Measurements from ENCODE around the gene EIF2B1.
"Not testable (repeated sequence)": the region's sequence is repeated elsewhere in the genome, so short reads cannot be mapped to it uniquely, and the experiment has no call there.

Gene EIF2B1

DNA sequence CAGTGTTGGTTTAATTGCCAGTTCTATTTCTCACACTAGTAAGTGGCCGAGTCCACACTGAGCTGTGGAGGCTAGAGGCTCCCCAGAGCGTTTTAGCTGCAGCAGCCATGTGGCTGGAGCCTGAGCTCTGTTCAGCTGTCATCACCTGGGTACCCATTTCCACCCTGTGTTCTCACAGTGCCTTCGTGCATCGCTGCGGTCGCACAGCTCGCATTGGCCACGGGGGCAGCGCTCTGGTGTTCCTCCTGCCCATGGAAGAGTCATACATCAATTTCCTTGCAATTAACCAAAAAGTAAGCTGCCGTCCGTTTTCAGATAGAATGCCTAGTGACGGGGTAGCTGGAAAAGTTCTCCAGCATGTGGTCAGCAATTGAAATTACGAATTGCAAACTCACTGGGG, 15.9 kb downstream of the EIF2B1 start:
- DNase-seq (ENCODE audit: low read depth), result no peak

DNA sequence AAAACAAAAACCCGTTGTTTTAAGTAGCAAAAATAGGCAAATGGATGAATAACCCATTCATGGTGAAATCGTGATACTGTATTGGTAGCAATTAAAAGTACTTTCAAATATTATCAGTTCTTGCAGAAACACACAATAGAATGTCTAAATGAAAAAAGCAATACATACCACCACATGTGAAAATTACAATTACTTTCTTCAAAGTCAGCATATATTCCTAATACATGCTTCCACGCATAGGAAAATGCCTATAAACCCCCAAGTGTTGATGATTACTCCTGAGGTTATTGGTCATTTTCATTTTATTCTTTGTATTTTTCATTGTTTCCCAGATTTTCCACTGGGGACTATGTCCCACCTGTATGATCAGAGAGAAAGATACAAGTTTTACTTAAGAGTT, 16.3 kb downstream of the EIF2B1 start:
- DNase-seq (ENCODE audit: low read depth), result no peak

DNA sequence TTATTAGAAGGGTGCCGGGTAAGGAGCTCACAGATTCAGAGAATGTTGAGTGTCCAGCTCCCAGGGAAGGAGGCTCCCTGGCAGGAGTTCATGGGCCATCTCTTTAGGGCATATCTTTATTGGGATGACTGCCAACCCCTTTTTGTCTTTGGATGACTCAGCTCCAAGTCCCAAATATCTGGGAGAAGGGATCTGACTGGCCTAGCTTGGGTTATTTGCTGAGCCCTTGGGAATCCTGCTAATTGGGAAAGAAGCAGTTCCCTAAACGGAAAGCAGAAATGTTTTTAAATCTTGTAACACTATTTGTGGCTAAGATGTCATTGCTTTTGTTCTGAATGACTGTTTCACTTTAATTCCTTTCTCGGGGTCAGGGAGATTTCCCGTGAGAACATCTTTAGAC, 19.0 kb downstream of the EIF2B1 start:
- no peak for DNase-seq (ENCODE audit: low read depth)

DNA sequence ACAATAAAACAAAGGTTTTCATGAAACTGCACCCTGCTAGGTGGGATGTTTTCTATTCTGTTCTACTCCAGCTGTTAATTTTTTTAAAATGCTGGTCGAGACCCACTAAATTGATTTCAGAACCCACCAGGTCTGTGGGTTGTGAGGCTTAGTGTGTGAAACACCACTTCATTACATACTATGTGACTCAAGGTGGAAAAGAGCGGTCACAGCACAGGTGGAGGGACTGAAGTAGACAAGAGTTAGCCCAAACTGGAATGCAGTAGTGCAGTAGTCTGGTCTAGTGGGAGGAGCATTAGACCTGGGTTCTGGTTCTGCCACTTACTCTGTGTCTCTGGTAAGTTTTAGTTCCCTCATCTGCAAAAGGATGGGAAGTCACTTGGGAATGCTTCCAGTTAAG, 19.4 kb downstream of the EIF2B1 start:
- no peak for DNase-seq (ENCODE audit: low read depth)

DNA sequence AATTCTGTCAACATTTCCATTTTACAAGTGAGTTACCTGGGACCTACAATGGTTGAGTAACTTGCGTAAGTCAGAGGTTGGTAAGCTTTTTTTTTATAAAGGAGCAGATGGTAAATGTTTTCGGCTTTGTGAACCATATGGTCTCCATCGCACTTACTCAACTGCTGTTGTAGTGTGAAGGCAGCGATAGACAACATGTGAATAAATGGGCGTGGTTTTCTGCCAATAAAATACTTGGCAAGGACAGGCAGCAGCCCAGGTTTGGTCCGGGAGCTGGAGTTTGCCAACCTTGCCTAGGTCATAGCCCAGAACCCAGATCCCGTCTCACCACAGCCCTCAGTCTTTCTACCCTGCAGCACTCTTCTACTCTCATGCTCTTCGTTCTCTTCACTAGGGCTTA, 25.3 kb downstream of the EIF2B1 start:
- no peak for DNase-seq (ENCODE audit: low read depth)

DNA sequence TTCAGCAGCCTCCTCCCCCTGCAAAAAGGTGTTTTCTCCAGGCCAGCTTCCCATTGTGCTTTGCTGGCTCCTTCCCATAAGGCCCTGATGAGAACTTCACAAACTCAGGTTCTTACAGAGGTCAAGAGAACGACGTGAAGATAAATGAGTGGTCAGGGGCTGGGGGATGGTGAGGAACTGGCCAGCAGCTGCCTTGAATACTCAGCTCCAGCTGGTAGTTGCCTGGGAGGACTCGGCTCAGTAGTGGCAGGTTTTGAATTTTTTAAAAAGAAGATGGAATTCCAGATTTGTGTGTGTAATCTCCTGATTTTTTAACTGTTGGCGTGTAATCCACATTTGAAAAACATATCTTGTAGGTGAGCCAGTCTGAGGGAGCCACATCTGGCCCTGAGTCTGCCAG, 25.7 kb downstream of the EIF2B1 start:
- no peak for DNase-seq (ENCODE audit: low read depth)

DNA sequence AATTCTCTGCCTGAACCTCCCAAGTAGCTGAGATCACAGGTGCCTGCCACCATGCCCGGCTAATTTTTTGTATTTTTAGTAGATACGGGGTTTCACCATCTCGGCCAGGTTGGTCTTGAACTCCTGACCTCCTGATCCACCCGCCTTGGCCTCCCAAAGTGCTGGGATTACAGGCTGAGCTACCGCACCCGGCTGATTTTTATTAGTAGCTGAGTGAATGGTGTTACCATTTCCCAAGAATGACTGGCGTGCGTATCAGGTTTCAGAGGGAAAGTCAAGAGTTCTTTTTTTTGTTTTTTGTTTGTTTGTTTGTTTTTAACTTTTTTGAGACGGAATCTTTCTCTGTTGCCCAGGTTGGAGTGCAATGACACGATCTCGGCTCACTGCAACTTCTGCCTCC, 30.0 kb downstream of the EIF2B1 start:
- not testable (repeated sequence) for DNase-seq (ENCODE audit: low read depth)

DNA sequence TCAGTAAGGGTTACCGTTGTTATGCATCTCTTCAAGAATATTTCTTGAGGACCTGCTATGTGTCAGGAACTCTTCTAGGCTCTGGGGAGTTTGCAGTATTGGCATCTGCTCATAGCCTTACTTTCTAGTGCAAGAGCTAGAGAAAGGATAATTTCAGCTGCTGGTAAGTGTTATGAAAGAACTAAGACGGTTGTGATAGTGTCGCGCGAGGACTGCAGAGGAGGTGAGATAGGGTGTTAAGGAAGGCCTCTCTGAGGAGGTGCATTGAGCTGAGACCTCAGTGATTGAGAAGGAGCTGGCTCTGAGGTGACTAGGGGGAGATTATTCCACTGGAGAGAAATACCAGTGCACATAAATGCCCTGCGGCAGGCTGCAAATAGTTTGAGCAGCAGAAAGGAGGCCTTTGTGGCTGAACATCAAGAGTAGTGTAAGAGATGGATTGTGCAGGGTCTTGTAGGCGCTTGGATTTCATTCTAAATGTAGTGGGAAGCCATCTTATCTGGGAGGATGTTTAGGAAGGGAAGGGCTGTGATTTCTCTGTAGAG, 30.8 kb downstream of the EIF2B1 start:
- DNase-seq (ENCODE audit: low read depth), result no peak

DNA sequence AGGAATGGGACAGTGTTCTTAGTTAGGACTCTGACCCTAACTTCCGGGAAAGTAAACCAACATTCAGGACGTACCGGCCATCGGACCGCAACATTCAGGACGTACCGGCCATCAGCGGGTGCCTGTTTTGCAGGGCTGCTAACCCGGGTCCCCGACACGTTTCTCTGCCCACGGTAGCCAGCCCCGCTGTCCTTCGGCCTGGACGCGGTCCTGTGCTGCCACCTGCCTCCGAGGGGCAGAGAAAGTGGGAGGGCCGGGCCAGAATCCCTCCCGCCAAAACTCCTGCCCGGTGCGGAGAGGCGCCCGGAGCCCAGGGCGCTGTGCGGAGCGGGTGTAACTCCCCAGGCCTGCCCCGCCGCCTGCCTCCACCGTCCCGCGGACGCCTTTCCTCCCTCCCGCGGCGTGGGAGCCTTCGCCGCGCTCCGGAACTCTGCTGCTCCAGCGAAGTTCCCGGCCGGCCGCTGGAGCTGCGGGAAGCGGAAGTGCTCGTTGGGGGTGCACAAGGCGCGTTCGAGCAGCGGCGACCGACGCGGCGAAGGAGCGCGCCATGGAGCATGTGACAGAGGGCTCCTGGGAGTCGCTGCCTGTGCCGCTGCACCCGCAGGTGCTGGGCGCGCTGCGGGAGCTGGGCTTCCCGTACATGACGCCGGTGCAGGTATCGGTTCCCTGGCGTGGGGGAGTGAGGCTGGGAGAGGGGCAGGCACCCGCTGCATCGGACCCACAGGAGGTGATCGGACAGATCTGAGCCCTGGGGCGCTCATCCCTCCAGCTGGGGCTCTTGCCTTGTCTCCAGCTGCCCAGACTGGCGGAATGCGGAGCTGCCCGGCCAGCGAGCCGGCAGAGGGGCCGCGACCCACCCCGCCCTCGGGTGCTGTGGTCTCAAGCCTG, 31.6 kb downstream of the EIF2B1 start, which contains the start of gene DDX55:
Gene DDX55 (plus strand): TSS at position 498 of the 888 bp plus-strand sequence. CDS start 50 bp downstream, at position 548.
- peak; percentile 70 for DNase-seq (ENCODE audit: low read depth)

DNA sequence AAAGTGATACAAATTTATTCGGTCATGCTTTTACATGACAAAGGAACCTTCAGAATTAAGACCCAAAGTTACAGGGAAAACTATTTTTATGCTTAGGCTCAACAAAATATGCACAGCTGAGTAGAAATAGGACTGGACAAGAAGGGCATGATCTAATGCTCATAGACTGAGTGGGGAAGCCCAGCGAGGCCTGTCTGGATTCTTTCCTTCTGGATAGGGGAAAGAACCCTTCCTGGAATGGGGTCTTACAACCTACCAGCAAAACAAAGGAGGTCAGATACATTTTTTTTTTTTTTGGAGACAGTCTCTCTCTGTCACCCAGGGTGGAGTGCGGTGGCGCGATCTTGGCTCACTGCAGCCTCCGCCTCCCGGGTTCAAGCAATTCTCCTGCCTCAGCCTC, 33.8 kb downstream of the EIF2B1 start:
- DNase-seq (ENCODE audit: low read depth), result no peak

DNA sequence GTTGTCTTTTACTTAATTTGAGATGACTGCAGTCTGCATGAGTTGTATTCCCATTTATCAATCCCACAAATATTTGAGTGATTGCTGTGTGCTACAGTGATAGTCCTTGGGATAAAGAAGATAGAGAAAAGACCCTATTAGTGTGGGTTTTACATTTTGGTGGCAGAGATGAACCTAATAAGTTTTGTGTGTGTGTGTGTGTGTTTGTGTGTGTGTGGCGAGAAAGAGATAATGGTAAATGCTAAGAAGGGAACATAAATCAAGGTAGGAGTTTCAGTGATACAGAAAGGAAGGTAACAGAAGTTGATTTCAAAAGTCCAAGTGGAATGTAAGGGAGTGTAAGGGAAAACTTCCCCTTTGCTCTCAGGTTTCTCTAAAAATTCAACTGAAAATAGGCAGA, 34.2 kb downstream of the EIF2B1 start:
- no peak for DNase-seq (ENCODE audit: low read depth)

DNA sequence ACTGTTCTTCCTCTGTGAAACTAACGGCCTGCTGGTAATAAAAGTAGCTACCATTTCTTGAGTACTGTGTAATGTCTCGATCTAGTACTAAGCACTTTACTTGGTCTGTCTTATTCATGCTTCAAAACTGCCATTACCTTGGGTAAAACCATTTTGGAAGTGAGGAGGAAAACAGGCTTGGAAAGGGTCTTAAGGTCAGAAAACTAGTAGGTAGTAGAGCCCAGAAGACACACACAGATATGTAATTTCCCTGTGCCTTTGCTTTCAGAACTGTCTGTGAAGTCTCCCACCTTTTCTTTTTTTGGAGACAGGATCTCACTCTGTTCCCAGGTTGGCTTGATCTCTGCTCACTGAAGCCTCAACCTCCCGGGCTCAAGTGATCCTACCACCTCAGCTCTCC, 35.0 kb downstream of the EIF2B1 start:
- DNase-seq (ENCODE audit: low read depth), result no peak

DNA sequence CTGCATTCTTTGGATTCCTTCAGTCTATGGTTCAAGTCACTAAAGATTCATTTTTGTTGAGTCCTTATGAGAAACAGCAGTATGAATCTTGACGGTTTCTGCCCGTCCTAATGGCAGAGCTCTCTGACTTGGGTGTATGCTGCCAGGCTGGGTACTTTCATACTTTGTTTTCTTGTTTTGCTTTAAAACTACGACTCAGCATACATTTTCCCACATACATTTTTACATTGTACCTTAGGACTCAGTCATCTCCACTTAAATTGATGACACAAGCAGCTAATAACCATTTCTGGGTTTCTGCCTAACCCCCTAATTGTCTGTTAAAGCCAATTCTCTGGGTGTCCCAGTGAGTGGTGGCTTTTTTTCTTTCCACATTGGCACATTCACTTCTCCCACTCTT, 36.4 kb downstream of the EIF2B1 start:
- DNase-seq (ENCODE audit: low read depth), result no peak

DNA sequence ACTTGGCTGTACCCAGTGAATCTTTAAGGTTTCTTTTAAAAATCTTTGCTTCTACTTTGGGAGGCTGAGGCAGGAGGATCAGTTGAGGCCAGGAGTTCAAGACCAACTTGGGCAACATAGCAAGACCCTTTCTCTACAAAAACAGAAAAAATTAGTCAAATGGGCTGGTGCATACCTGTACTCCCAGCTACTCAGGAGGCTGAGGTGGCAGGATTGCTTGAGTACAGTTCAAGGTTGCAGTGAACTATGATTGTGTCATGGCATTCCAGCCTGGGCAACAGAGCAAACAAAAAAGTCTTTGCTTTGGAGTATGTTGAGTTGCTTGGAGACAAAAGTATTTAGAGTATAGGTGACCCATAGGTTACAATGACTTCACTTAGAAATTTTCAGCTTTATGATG, 37.8 kb downstream of the EIF2B1 start:
- no peak for DNase-seq (ENCODE audit: low read depth)

DNA sequence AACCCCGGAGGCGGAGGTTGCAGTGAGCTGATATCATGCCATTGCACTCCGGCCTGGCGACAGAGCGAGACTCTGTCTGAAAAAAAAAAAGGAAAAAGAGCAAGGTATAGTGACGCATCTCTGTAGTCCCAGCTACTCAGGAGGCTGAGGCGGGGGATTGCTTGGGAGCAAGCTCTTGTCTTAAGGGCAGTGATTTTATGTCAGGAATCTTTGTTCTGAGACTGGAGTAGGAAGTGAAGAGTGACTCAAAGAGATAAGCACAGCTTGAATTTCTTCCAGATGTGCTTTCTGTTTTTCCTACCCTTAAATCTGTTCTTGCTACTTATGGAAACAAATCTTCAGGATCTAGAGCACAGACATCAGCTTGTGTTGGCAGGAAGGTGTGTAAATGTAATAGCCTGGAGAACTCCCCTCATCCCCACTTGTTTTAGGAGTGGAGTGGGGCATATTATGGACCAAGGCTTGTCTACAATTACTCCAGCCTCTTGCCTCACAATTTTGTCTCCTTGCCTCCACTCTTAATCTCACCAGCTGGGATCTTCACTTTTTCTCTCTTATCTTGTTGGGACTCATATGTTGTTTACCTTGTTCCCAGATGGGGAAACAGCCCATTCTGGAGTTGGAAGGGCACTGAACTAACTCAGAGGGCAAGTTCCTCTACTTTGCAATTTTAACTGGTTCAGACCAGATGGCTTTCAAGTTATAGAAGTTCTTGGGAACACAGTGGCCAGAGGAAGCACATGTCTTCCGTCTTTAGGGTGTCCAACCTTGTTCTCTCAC, 41.6 kb downstream of the EIF2B1 start:
- no peak for DNase-seq (ENCODE audit: low read depth)

DNA sequence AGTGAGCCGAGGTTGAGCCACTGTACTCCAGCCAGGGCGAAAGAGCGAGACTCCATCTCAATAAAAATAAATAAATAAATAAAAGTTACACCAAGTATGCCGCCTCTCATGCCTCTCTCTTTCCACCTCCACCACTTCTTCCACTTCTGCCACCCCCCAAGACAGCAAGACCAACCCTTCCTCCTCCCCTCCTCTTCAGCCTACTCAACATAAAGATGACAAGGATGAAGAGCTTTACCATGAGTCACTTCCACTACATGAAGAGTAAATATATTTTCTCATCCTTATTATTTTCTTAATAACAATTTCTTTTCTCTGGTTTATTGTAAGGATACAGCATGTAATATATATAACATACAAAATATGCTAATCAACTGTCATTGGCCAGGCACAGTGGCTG, 52.7 kb downstream of the EIF2B1 start:
- no peak for DNase-seq (ENCODE audit: low read depth)

DNA sequence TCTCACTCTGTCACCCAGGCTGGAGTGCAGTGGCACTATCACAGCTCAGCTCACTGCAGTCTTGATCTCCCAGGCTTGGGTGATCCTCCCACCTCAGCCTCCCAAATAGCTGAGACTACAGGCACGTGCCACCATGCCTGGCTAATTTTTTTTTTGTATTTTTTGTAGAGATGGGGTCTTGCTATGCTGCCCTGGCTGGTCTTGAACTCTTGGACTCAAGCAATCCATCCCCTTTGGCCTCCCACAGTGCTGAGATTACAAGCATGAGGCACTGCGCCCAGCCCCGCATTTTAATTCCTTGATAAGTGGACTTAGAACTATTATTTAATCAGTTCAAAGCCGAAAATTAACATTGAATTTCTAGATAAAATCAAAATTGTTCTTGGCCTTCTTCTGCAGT, 54.7 kb downstream of the EIF2B1 start:
- DNase-seq (ENCODE audit: low read depth), result not testable (repeated sequence)

DNA sequence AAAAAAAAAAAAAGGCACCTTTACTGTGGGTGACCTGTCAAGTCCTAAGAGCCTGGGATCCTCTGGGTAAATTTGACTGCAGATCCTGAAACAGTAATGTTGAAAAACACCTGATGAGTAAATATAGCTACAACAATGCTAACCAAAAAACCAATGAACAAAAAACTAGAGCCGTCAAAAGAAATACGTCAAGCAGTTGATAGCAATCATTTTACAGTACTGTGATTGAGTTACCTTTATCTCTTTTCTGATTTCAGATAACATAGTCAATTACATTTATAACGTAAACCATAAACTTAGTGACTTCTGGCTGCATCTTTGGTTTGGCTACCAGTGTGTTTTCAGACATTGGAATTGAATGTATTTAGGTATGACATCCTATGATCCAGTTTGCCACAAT, 55.2 kb downstream of the EIF2B1 start:
- DNase-seq (ENCODE audit: low read depth), result no peak

DNA sequence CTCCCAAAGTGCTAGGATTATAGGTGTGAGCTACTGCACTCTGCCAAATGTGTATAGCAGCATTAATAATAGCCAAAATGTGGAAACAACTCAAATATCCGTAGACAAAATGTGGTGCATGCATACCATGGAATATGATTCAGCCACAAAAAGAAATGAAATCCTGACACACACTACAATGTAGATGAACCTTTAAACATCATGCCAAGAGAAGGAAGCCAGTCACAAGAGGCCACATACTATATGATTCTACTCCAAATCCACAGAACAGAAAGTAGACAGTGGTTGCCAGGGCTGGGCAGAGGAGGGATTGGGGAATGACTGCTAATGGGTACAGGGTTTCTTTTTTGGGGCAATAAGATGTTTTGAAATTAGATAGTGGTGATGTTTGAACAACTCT, 56.9 kb downstream of the EIF2B1 start:
- no peak for DNase-seq (ENCODE audit: low read depth)

DNA sequence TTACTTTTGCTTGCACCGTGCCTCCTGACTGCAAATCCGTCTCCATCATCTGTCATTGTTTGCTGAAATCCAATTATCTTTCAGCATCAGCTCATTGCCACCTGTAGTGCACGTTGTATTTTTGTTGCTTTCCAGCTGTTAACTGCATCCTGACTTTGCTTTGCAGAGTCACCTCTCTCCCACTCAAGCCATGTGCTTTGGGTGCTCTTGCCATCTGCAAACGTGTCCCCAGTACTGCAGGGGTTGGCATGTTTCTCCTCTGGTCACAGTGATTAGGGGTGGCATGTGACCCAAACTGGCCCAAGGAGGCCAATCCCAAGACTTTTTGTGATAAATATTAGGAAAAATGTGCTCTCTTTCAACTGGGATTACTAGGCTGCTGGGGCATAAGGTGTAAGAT, 59.6 kb downstream of the EIF2B1 start:
- DNase-seq (ENCODE audit: low read depth), result no peak

DNA sequence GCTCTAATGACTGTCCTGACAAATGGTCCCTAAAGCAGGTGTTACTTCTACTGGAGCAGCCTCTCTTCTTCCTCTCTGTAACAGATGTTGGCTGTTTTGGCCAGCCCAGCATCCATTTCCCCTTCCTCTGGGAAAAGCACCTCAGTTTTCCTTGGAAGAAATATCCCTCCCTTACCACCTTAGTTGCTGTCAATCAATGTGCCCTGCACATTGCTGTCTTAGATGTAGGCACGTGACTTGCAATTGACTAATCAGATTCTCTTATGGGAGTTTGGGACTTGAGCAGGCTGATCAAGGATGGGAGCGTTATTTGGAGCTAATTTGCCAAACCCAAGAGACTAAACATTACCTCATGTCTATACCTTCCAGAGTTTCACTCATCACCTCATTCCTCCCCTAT, 61.1 kb downstream of the EIF2B1 start:
- DNase-seq (ENCODE audit: low read depth), result no peak

DNA sequence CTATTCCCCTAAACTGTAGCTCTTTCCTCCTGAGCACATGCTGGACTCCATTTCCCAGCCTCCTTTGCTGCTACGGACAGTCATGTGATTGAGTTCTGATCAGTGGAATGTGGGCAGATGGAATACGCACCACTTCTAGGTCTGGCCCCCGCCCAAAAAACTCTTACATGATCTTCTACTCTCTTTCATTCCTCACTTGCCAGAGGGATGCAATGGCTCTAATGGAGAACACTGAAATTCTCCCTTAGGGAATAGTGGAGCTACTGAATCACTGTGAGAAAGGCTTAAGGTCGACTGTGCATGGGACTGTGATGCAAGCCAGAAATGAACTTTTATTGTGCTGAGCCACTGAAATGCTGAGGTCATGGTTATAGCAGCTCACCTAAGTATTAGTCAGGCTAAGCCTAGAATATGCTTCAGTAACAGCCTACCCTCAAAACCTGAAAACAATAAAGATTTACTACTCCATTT, 62.1 kb downstream of the EIF2B1 start:
- no peak for DNase-seq (ENCODE audit: low read depth)

All from stimulated activated CD8-positive, alpha-beta memory T cell treated with anti-CD3 and anti-CD28 coated beads, Interleukin-4, amount 100 ng/mL, for 24 hours (primary cell).